Measurements from ENCODE around the gene CHSY1. TPM values are rescaled to one million over a fixed set of nuclear protein-coding genes. Genes with fewer than 3 reads are reported as not detected.

The CHSY1 gene
- total RNA-seq, 4 donors from 2014 or later = 13.3 to 31.6 (median 19.6) TPM

DNA sequence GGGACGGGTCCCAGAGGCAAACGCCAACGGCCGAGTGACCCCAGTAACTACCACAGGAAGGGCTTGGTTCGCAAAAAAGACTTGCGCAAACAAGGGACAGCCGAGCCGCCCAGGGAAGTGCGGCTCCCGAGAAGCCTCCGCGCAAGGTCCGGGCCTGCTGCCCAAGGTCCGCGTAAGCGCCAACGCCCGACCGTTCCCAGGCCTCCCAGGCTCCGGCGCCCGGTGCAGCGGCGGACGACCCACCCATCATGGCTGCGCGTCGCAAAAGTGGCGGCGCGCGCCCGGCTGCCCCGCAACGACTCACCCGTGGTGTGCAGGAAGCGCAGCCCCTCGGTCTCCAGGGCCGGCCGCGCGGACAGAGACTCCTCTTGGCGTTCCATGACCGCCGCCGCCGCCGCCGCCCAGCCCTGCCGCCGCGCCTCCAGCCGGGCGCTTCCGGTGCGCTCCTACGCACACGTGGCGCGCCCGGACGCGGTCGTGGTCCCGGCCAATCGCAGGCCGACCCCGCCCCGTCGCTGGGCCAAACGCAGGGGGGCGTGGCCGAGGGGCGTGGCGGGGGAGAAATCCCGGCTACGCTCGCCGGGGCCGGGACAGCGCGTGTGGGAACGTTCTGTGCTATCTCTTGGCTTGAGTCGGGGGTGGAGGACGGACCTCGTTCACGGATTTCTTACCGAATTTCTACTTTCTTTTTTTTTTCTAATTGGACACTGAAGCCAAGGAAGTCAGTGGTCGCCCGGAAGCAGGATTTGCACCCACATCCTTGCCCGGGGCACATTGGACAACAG lies 25.4 kb upstream of the CHSY1 start, which contains the start of gene SELENOS:
SELENOS (minus strand) TSS at position 448 of the 785 bp plus-strand sequence; CDS start at position 380, 68 bp downstream.
- DNase-seq (ENCODE audit: extremely low spot score) = peak; percentile 95
- peak within 1 kb of the TSS; percentile 87 to 95 (median 92) for H3K27ac ChIP-seq (replicated peaks in 1 of 4)
- WGBS = under 1% methylated on average over 39 of the region's 91 CpGs
- H3K27me3 ChIP-seq = no peaks in the 10 kb centered on the region
- peak within 1 kb of the TSS; percentile 79 to 92 (median 88) for H3K4me3 ChIP-seq
- H3K36me3 ChIP-seq = peaks cover 44 to 65% (median 55%) of the 10 kb centered on the region in 4 donors
- intact Hi-C loops (cut with DNase I) = no loop called here
- peaks cover 15 to 26% (median 23%) of the 10 kb centered on the region in 4 donors for H3K4me1 ChIP-seq
- H3K9me3 ChIP-seq = no peaks in the 10 kb centered on the region
- TF ChIP-seq POLR2AphosphoS5 (IDR thresholded peaks at IDR 0.05) (peak; percentile 85 to 93), EP300 (IDR thresholded peaks at IDR 0.05) (peak; percentile 62), POLR2A (IDR thresholded peaks at IDR 0.05; ENCODE audit: low read depth) (peak; percentile 85)
- TF ChIP-seq, protein P1, sequence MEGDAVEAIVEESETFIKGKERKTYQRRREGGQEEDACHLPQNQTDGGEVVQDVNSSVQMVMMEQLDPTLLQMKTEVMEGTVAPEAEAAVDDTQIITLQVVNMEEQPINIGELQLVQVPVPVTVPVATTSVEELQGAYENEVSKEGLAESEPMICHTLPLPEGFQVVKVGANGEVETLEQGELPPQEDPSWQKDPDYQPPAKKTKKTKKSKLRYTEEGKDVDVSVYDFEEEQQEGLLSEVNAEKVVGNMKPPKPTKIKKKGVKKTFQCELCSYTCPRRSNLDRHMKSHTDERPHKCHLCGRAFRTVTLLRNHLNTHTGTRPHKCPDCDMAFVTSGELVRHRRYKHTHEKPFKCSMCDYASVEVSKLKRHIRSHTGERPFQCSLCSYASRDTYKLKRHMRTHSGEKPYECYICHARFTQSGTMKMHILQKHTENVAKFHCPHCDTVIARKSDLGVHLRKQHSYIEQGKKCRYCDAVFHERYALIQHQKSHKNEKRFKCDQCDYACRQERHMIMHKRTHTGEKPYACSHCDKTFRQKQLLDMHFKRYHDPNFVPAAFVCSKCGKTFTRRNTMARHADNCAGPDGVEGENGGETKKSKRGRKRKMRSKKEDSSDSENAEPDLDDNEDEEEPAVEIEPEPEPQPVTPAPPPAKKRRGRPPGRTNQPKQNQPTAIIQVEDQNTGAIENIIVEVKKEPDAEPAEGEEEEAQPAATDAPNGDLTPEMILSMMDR (IDR thresholded peaks at IDR 0.05) = no peak

DNA sequence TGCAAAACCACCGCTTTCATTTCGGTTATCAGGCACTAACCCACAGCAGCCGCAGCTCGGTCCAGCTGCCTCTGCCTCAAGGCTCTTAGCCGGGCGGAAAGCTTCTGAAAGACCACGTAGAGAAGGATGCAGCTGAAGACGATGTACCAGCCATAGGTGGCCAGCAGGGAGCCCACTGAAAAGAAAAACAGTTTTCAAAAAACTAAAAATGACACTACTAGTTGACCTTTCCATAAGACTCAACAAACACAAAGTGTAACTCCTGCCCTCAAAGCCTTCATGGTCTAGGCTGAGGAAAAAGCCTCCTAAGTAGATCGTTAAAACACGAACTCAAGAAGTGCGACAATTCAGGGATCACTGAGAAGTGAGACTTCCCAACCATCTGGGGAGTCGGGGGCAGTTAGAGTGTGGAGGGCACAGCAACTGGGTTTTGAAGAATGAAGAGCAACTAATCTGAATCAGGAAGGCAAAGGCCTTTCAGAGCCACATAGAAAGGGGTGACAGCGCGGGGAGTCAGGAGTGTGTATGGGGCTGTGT lies 24.7 kb upstream of the CHSY1 start:
- Histone ChIP-seq H3K4me1 (peaks cover 15 to 26% (median 23%) of the 10 kb centered on the region in 4 donors), H3K27ac (replicated peaks in 1 of 4) (peak overlapping the region; percentile 87 to 95 (median 92)), H3K36me3 (peaks cover 43 to 65% (median 57%) of the 10 kb centered on the region in 4 donors), H3K4me3 (peak overlapping the region; percentile 79 to 92 (median 88)), H3K9me3 (no peaks in the 10 kb centered on the region), H3K27me3 (no peaks in the 10 kb centered on the region)
- DNase-seq (ENCODE audit: extremely low spot score) = no peak
- TF ChIP-seq, protein P1 (IDR thresholded peaks at IDR 0.05) = peak in 2 of 3 experiments; percentile 7 to 38
- TF ChIP-seq POLR2AphosphoS5 (IDR thresholded peaks at IDR 0.05) = no peak
- no peak for TF ChIP-seq POLR2A (IDR thresholded peaks at IDR 0.05; ENCODE audit: low read depth)
- intact Hi-C loops (cut with DNase I) = no loop called here
- WGBS = 17% methylated on average over 12 of the region's 14 CpGs

DNA sequence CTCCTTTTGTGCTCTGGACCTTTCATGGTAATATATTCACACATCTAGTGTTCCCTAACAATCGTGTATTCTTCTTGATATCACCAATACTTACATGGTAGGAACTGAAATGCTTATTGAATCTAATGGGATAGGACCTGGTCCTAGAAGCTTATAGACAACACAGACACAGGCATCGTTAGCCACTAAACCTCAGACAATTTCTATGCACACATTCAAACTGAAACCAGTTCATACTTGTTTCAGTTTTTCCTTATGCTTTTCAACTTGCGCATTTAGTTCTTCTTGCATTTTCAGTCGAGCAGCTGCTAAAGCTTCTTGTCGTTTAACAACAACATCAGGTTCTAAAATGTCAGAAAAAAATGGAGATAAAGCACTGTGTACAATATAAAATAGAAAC lies 23.2 kb upstream of the CHSY1 start:
- no peaks in the 10 kb centered on the region for H3K9me3 ChIP-seq
- H3K36me3 ChIP-seq = peaks cover 53 to 65% (median 58%) of the 10 kb centered on the region in 4 donors
- no peak for DNase-seq (ENCODE audit: extremely low spot score)
- H3K27ac ChIP-seq (replicated peaks in 1 of 4) = no peak overlapping the region
- no peaks in the 10 kb centered on the region for H3K27me3 ChIP-seq
- WGBS = 84% methylated on average over 5 of the region's 5 CpGs
- intact Hi-C loops (cut with DNase I) = no loop called here
- no peak for TF ChIP-seq EP300 (IDR thresholded peaks at IDR 0.05)
- TF ChIP-seq, protein P1 (IDR thresholded peaks at IDR 0.05) = no peak
- H3K4me1 ChIP-seq = peaks cover 15 to 26% (median 23%) of the 10 kb centered on the region in 4 donors
- H3K4me3 ChIP-seq = no peak overlapping the region

DNA sequence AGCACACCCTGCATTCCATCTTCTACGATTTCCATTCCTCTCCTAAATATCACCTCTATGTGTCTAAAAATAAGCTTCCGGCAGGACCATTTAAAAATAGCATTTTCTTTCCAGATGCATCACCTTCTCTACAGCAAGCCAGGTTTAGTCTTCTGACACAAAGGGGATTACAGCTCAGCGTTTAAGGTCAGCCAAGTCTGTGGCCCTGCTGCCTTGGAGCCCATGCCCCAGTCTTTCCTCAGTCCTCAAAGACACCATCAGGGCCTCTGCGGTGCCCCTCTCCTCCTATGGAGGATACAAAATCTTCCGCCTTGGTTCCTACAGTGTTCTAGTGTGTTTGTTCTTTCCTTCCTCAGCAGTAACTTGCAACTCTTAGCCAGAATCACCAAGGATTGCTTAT lies 21.7 kb upstream of the CHSY1 start:
- no peak for TF ChIP-seq EP300 (IDR thresholded peaks at IDR 0.05)
- no peak for TF ChIP-seq POLR2A (IDR thresholded peaks at IDR 0.05; ENCODE audit: low read depth)
- no peak for TF ChIP-seq POLR2AphosphoS5 (IDR thresholded peaks at IDR 0.05)
- TF ChIP-seq, protein P1 (IDR thresholded peaks at IDR 0.05) = no peak
- intact Hi-C loops (cut with DNase I) = no loop called here
- WGBS = 74% methylated on average over 5 of the region's 5 CpGs

More for the DNA sequence above, 21.7 kb upstream of the CHSY1 start:
- H3K27ac ChIP-seq (replicated peaks in 1 of 4) = no peak overlapping the region
- no peak overlapping the region for H3K4me3 ChIP-seq
- H3K9me3 ChIP-seq = no peaks in the 10 kb centered on the region
- H3K4me1 ChIP-seq = peaks cover 15 to 26% (median 23%) of the 10 kb centered on the region in 4 donors
- DNase-seq (ENCODE audit: extremely low spot score) = no peak
- peaks cover 55 to 69% (median 62%) of the 10 kb centered on the region in 4 donors for H3K36me3 ChIP-seq
- H3K27me3 ChIP-seq = no peaks in the 10 kb centered on the region
